GM21381 (cell line): ENCODE results near the gene NOD2.

ENCODE experiments used
- ATAC-seq: cut with Tn5 transposase; IDR thresholded peaks from one replicate; pipeline ENCODE4 v1.9.1; 2021; ENCODE audit warnings: mild to moderate bottlenecking, moderate library complexity; ENCODE audit not compliant: unreplicated experiment

NOD2 gene

DNA sequence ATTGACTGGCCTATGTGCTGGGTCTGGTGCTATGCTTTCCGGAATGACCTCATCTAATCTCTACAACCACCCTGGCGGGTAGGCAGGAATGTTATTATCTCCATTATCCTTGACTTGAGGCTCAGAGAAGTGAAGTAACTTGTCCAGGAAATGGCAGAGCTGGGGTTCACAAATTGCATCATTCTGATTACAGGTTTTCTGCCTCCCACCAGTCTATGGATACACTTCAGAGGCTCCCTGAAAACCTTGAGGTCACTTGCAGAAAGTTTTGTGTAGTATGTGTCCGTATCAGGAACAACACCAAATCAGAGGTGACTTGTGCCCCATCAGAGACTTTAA is 19.1 kb downstream of the NOD2 start:
- no peak for ATAC-seq

DNA sequence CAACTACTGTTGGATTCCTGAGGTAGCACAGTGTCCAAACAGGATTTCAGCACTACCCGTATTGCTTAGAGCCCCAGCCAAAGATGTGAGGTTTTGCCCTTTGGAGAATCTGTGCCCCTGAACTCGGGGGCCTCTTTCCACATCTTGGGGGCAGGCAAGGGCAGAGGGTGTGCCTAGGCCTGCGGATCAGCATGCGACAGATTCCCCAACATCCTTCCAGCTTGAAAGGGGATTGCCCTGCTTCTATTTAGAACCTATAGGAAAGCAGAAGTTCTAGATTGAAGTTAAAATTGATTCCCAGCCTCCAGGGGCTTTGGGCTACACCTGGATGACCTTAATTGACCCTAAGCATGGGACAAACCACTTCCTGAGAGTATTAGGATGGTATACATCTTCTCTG is 19.6 kb downstream of the NOD2 start:
- ATAC-seq: no peak

DNA sequence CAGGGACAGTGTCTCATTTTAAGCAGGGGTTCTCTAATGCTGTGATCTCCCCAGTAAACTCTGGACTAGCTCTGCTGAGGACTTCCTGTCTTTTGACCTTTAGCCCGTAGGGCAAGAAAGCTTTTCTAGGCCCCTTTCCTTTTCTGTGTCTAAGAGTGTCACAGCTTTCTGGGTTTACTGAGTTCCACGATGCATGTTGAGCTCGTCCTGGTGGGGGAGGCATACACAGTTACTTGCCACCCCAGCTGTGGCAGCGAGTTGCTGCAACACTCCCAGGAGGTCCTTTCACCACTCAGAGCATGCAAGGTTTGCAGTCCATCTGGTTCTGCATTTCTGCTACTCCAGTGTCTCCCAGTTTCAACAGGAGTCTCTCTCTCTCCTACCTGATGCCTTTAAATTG is 23.7 kb downstream of the NOD2 start:
- no peak for ATAC-seq

DNA sequence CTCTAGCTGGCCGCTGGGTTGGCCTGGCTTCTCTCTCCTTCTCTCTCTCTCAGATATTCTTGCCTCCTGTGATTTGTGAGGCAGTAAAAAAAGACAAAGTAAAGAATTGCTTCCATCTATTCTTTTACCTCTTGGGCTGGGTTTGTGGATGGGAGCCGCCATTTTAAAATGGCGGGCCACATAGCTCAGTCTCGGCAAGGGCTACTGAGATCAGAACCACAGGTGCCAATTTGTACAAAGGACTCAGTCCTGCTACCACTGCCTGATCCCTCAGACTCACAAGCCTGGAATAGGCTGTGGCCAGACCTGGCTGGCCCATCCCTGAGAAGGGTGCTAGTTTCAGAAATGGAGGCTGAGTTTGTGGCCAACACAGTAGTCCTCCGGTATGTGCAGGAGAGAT is 24.1 kb downstream of the NOD2 start:
- no peak for ATAC-seq

DNA sequence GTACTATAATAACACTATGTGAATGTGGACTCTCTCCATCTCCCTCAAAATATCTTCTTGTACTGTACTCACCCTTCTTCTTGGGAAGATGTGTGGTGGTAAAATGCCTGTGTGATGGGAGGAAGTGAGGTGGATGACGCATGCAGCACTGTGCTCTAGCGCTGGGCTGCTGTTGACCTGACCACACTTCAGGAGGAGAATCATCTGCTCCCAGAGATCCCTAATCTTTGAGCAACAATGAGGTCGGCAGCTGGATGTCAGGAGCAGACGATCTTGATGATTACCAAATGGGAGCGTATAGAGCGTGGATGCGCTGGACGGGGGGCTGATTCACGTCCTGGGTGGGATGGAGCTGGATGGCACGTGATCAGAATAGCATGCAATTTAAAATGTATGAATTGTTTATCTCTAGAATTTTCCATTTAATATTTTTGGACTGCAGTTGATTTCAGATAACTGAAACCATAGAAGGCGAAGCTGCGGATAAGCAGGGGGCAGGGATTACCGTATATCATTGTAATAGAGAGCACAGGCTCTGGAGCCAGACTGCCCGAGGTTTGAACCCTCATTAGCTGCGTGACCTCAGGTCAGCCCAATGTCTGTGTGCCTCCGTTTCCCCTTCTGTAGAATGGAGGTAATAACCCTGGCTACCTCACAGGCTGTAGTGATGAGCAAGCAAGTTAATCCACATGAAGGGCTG is 24.8 kb downstream of the NOD2 start:
- no peak for ATAC-seq

DNA sequence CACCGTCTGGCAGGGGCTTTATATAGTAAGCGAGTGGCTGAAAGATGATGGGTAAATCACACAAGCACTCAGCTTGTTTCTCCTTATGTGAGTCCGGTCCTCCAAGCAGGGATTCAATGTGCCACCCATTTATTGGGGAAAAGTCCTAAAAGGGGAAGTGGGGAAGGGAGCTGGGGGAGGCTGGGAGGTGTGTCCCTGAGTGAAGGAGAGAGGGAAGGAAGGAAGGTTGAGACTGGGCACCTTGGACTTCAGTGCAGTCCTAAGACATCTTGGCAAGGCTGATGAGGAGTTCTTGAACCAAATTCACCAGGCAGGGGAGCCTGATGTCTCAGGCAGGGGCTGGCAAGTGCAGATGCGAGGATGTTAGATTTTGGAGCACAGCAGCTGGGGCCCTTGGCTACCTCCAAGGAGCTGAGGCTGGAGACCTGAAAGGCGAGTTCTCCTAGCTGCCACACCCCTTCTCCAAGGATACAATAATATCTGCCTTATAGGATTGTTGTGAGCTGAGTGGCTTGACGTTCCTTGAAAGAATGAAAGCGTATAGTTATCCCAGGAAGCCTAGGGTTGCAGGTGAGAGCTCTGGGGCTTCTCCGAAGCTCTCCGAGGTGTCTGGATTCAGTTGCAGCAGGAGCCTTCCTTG is 25.5 kb downstream of the NOD2 start:
- ATAC-seq: no peak

DNA sequence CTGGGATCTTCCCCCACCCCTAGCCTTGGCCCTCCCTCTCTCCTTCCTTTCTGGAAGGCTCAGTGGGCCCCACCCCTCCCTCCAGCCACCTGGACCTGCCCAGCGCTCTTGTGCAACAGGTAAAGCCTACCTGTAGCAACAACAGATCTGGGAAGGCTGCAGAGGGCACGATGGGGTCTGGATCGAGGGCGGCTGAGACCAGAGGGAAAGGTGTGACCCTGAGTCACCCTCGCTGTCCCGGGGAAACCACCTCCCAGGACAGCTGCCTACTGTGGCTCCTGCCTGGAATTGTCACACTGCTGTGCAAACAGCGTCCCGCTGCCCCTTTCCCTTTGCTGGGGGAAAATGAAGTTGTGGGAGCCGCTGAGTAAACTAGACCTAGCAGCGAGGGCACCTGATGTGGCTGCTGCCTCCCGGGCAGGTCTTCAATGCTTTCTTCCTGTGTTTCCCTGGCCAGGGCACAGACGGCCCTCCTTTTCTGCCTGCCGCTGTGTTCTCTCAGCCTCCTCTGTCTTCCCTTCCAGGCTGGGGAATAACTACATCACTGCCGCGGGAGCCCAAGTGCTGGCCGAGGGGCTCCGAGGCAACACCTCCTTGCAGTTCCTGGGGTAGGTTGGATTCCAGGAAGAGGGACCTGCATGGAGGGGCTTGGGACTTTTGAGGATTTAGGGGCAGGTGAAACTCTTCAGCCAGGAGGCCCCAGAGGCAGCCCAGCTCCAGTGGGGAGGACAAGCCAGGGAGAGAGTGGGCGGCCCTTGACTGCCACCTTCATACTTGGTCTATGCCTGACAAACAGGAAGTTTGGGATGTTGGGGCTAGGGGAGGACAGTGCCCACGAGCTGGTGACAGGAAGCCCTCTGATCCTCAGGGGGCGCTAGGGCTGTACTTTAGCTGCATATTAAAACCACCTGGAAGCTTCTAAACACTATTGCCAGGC is 26.3 kb downstream of the NOD2 start:
- ATAC-seq: no peak

DNA sequence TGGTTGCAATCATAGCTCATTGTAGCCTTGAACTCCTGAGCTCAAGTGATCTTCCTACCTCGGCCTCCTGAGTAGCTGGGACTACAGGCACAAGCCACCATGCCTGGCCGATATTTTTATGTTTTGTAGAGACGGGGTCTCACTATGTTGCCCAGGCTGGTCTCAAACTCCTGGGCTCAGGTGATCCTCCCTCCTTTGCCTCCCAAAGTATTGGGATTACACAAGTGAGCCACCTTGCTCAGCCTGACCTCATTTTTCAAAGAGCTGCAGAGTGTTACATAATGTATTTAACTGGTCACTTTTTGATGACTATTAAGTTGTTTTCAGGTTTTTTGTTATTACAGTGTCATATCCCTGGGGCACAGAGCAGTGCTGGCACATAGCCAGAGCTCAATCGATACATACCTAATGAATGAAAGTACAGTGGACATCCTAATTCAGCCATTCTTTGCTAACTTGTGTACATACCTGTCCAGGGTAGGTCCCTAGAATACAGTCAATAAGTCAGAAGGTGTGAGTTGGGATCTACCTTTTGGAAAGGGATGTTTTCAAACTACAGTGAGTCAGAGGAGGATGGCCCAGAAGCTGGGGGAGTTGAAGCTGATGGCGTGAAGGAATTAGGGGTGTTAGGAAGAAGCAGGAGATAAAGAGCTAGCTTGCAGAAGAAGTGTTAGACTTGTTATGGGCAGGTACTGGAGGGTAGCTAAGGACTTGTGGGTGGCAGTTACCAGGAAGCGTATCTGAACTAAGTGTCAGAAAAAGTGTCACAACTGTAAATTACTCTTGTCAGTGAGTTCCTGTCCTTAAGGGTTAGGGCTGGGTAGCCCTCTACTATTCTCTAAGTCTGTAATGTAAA is 28.4 kb downstream of the NOD2 start:
- ATAC-seq: no peak

DNA sequence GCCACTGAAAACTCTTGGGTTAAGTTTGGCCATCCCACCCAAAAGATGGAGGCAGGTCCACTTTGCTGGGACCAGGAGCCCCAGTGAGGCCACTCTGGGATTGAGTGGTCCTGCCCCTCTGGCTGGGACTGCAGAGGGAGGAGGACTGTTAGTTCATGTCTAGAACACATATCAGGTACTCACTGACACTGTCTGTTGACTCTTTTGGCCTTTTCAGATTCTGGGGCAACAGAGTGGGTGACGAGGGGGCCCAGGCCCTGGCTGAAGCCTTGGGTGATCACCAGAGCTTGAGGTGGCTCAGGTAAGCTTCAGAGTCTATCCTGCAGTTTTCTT is 29.0 kb downstream of the NOD2 start:
- ATAC-seq: no peak

DNA sequence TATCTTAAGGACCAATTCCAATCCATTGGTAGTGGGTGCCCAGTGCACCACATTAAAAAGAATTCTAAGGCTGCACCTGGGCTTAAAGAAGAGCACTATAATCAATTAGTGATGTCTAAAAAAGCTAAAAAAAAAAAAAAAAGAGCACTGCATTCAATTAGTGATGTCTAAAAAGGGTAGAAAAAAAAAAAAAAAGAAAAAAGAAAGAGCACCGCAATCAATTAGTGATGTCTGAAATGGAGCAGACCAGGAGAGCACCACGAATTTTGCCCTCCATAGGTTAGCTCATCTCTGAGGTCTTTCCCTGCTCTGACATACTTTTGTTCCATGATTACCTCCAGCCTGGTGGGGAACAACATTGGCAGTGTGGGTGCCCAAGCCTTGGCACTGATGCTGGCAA is 29.6 kb downstream of the NOD2 start:
- ATAC-seq: no peak

DNA sequence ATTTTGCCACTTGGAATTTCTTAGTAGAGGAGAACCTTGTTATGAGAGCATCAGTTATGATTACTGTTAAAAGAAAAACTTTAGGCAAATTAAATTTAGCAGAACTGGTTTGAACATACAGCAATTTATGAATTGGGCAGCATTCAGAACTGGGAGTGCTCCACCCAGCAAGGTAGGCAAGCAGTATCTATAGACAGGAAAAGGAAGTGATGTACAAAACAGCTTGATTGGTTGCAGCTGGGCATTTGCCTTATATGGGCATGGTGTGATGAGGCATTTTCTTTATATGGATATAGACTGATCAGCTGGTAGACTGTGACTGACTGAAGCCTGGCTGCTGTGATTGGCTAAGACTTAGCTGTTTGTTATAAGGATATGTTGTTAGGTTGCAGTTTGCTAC is 30.9 kb downstream of the NOD2 start:
- no peak for ATAC-seq

DNA sequence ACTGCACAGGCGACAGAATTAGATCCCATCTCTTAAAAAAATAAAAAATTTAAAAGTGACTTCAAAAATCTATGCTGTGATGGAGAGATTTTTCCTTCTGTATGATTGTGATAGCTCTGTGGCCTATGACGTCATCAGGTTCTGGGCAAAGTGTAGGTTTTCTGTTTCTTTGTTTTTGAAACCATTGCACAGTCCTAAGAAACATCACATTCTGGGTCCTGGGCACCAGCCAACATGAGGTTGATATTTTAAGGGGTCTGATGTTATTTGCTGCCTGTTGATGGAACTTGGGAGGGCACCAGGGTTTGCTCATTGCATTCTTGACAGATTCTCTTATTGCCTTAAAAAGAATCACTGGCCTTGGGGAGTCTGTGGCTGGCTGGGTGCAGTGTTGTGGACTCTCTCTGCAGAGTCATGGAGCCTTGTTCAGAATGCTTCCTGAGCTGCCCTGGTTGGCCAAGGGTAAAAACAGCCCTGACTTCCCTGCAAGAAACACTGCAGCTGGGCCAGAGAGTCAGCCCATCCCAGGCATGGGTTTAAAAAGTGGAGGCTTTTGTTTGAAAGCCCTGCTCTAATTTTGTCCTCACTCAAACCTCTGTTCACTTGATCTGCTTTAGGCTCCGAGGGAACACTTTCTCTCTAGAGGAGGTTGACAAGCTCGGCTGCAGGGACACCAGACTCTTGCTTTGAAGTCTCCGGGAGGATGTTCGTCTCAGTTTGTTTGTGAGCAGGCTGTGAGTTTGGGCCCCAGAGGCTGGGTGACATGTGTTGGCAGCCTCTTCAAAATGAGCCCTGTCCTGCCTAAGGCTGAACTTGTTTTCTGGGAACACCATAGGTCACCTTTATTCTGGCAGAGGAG is 38.0 kb downstream of the NOD2 start:
- no peak for ATAC-seq

DNA sequence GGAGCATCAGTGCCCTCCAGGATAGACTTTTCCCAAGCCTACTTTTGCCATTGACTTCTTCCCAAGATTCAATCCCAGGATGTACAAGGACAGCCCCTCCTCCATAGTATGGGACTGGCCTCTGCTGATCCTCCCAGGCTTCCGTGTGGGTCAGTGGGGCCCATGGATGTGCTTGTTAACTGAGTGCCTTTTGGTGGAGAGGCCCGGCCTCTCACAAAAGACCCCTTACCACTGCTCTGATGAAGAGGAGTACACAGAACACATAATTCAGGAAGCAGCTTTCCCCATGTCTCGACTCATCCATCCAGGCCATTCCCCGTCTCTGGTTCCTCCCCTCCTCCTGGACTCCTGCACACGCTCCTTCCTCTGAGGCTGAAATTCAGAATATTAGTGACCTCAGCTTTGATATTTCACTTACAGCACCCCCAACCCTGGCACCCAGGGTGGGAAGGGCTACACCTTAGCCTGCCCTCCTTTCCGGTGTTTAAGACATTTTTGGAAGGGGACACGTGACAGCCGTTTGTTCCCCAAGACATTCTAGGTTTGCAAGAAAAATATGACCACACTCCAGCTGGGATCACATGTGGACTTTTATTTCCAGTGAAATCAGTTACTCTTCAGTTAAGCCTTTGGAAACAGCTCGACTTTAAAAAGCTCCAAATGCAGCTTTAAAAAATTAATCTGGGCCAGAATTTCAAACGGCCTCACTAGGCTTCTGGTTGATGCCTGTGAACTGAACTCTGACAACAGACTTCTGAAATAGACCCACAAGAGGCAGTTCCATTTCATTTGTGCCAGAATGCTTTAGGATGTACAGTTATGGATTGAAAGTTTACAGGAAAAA is 38.8 kb downstream of the NOD2 start:
- ATAC-seq: no peak

DNA sequence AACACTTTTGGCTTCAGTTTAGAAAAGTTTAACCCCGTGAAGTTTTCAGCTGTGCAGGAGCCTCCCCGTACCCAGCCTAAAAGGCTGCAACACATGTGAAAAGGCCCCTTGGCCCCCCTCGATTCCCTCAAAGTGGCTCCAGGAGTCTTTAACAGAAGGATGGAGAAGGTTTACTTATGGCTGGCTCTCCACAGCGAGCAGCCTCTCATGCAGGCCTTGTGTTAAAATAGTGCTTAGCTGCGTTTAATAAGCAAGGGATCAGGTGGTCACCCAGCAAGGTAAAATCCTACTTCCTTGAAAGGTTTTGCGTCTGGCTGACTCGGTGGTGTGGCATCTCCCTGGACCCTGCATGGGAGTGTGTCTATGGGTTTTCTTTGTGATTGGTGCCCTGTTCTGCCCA is 40.1 kb downstream of the NOD2 start:
- ATAC-seq: no peak

DNA sequence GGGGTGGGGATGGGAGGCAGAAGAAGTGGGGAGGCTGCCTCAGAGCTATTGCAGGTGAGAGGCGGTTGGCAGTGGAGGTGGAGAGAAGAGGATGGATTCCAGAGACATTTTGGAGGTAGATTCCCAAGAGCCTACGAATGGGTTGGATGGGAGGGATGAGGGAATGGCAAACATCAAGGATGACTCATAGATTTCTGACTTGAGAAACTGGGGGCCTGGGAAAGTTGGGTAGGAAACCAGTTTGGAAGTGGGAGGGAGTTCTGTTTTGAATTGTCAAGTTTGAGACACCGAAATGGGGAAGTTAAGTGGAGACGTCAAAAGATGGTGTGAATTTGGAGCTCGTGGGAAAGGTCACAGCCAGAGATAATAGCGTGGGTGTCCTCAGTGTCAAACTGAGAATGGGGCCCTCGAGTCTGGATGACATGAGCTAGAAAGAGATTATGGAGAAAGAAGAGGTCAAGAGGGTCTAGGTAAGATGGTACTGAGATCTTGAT is 42.3 kb downstream of the NOD2 start:
- no peak for ATAC-seq

DNA sequence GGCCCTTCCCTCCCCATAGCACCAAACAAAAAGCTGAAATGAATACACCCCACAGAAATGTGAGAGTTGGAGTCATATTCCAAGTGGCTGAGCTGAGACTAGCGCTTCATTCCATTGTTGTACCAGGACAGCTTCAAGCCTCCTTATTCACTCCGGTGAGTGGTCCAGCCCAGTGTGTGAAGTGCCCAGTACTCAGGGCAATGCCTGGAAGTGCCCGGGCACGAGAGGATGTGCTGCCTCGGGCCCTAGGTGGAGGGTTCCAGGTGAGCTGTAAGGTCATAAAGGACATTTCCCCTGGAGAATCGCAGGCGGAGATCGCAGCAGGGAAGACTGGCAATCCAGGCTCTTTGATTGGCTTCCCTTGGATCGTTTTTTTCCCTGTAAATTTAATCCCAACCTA is 43.0 kb downstream of the NOD2 start:
- ATAC-seq: no peak

DNA sequence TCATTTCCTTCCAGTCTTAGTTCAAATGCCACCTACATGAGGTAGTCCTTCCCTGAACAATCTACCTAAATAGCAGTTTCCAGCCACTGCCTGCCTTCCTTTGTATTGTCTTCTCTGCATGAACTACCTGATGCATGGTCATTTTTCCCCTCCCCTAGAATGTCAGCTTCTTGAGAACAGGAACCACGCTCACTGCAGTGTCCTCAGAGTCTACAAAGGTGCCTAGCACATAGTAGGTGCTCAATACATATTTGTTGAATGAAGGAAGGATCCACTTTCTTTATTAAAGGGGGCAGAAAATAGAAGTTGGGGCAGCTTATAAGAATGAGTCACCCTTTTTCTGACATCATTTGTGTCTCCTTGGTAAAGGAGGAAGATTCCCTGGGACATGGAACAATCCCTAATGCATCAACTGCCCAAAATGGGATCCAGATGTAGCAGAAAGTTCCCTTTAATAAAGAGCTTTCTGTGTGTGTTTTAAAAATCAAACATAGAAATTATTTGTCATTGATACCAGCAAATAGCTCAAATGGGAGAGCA is 44.1 kb downstream of the NOD2 start:
- ATAC-seq: no peak

DNA sequence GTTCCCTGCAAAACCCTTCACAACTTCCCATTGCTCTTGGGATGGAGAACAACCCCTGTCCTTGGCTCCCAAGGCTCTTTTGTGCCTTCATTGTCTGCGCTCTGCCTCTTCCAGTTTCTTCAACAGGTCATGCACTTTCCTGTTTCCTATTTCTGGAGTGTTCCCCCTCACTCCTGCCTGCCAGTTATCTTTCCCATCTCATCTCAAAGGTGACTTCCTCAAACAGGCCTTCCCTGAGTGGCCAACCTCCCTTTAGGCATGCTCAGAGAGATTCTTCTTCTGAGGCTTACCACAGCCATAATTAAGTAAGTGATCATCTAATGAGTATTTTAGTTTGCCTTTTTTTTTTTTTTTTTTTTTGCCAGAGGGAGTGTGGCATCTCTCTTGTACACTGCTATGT is 45.6 kb downstream of the NOD2 start:
- no peak for ATAC-seq

DNA sequence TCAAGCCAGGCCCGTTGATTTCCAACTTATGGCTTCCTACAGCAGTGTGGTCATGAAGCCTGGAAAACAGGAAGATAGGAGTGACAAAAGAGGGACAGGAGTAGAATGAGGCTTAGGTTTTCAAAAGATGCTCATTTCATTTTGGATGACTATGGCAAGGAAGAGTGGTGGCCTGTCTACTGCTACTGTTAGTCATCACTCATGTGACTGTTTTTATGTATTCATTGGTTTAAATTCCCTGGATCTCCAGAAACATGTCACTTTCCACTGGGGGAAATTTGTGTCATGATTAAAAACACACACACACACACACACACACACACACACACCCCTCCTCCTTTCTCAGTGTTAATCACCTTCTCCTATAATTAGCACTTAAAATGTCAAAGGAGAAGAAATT is 47.3 kb downstream of the NOD2 start:
- ATAC-seq: no peak
